ENCODE results near the gene AXIN1. TPM values are rescaled to one million over a fixed set of nuclear protein-coding genes. Genes with fewer than 3 reads are reported as not detected.

Gene AXIN1
- total RNA-seq, 1 donor from 2014 or later = 28.9 TPM

DNA sequence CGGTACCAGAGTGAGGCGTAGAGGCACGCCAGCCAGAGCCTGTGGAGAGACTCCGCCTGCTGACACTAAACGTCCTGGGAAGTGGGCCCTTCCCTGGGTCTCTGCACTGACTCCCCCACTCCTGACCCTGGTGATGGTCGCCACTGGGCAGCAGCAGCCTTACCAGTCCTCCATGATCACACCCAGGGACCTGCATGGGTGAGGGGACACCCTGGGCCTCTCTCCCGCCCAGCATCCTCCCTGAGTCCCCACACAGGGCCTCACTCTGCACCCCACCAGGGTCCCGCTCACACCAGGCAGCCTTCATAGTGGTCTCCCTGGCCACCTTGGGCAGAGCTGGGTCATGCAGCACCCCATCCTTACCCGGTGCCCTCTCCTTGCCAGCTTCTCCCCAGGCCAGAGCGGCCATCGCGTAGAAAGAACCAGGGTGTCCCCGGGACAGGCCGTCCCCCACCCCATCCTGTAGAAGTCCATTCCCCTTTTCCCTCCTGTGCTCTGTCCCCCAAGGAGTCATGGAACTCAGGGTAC, 87.5 kb downstream of the AXIN1 start:
- TF ChIP-seq, protein P1, sequence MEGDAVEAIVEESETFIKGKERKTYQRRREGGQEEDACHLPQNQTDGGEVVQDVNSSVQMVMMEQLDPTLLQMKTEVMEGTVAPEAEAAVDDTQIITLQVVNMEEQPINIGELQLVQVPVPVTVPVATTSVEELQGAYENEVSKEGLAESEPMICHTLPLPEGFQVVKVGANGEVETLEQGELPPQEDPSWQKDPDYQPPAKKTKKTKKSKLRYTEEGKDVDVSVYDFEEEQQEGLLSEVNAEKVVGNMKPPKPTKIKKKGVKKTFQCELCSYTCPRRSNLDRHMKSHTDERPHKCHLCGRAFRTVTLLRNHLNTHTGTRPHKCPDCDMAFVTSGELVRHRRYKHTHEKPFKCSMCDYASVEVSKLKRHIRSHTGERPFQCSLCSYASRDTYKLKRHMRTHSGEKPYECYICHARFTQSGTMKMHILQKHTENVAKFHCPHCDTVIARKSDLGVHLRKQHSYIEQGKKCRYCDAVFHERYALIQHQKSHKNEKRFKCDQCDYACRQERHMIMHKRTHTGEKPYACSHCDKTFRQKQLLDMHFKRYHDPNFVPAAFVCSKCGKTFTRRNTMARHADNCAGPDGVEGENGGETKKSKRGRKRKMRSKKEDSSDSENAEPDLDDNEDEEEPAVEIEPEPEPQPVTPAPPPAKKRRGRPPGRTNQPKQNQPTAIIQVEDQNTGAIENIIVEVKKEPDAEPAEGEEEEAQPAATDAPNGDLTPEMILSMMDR (IDR thresholded peaks at IDR 0.05) = no peak
- ATAC-seq (no peak), DNase-seq (no peak)
- no peak overlapping the region for H3K4me3 ChIP-seq
- peaks cover 40% of the 10 kb centered on the region for H3K36me3 ChIP-seq
- intact Hi-C loops (cut with DNase I) = no loop called here
- H3K27ac ChIP-seq = no peak overlapping the region
- H3K4me1 ChIP-seq = no peaks in the 10 kb centered on the region
- H3K9me3 ChIP-seq = no peaks in the 10 kb centered on the region
- H3K27me3 ChIP-seq = no peaks in the 10 kb centered on the region

DNA sequence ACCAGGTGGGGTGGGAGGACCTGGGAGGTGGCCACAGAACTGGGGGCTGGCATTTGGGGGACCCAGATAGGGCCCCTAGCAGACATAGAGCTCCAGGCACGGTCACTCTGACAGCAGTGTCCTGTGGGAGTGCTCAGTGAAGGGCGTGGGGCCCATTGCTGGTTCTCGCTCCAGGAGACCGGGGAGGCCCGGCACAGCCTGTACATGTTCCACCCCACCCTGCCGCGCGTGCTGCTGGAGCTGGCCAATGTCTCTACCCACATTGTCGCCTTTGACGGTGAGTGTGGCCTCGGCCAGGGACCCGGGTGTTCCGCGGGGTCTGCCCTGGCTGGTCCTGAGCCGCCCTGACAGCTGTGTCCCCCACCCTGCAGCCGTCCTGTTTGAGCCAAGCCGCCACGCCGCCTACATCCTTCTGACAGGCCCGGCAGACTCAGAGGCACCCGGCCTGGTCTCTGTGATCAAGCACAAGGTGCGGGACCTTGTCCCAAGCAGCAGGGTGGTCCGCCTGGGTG, 88.0 kb downstream of the AXIN1 start:
- intact Hi-C loops (cut with DNase I) = no loop called here
- DNase-seq (peak; percentile 61), ATAC-seq (no peak)
- Histone ChIP-seq H3K36me3 (peaks cover 45% of the 10 kb centered on the region), H3K4me1 (no peaks in the 10 kb centered on the region), H3K4me3 (no peak overlapping the region), H3K27ac (no peak overlapping the region), H3K9me3 (no peaks in the 10 kb centered on the region), H3K27me3 (no peaks in the 10 kb centered on the region)
- TF ChIP-seq, protein P1 (IDR thresholded peaks at IDR 0.05) = no peak

DNA sequence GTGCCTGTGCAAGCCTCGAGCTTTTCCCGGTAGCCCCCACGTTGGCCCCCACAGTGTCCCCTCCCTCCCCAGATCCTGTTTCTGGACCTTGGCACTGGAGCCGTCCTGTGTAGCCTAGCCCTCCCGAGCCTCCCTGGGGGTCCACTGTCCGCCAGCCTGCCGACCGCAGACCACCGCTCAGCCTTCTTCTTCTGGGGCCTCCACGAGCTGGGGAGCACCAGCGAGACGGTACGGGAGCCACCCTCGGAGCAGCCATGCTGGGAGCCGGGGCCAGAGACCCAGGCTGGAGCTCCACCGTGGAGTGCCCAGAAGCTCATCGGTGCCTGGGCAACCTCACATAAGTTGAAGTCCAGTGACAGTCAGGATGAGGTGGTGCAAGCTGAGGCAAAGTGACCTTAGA, 88.6 kb downstream of the AXIN1 start:
- Histone ChIP-seq H3K27me3 (no peaks in the 10 kb centered on the region), H3K27ac (no peak overlapping the region), H3K4me1 (no peaks in the 10 kb centered on the region), H3K36me3 (peaks cover 47% of the 10 kb centered on the region), H3K4me3 (no peak overlapping the region), H3K9me3 (no peaks in the 10 kb centered on the region)
- intact Hi-C loops (cut with DNase I) = no loop called here
- DNase-seq (no peak), ATAC-seq (no peak)
- TF ChIP-seq, protein P1 (IDR thresholded peaks at IDR 0.05) = no peak

DNA sequence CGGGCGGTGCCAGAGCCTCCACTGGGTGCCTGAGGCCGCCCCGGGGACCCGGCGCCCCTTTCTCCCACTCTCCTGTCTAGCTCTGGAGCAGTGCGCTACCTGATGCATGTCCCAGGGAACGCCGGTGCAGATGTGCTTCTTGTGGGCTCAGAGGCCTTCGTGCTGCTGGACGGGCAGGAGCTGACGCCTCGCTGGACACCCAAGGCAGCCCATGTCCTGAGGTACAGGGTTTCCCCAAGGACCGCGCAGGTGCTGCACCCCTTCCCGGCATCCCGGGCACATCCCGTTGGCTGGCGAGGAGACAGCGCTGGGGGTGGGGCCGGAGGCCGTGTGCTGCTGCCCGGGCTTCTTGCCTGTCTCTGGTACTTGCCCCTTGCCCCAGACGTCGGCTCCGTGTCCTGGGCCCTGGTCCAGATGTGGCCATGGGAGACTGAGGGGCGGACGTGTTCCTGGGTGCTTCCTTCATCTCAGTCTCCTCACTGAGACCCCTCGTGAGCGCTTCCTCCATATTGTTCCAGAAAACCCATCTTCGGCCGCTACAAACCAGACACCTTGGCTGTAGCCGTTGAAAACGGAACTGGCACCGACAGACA, 89.2 kb downstream of the AXIN1 start:
- DNase-seq (peak; percentile 64), ATAC-seq (no peak)
- Histone ChIP-seq H3K4me3 (no peak overlapping the region), H3K4me1 (no peaks in the 10 kb centered on the region), H3K27me3 (no peaks in the 10 kb centered on the region), H3K27ac (no peak overlapping the region), H3K36me3 (peaks cover 47% of the 10 kb centered on the region), H3K9me3 (no peaks in the 10 kb centered on the region)
- intact Hi-C loops (cut with DNase I) = no loop called here
- TF ChIP-seq, protein P1 (IDR thresholded peaks at IDR 0.05) = no peak

DNA sequence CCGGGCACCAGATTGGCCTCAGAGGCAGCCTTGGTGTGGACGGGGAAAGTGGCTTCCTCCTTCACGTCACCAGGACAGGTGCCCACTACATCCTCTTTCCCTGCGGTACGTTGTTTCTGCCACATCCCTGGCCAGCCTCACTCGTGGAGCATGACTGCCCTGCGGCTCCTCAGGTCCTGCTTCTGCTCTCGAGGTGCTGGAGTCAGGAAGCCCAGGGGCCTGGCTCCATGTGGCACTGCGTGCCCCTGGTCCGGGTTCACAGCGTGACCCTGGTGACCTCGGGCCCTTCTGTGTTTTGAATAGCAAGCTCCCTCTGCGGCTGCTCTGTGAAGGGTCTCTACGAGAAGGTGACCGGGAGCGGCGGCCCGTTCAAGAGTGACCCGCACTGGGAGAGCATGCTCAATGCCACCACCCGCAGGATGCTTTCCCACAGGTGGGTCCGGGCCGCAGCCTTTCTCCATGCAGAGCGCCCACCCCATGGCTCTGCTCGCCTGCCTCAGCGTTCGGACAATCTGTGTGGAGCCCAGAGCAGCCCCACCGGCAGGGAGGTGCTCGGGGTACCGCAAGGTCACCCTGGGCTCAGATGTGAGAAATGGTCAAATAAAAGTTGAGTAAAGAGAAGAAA, 90.3 kb downstream of the AXIN1 start:
- no peak overlapping the region for H3K27ac ChIP-seq
- H3K4me3 ChIP-seq = no peak overlapping the region
- H3K36me3 ChIP-seq = peaks cover 47% of the 10 kb centered on the region
- no peak for DNase-seq
- no peak for ATAC-seq
- H3K27me3 ChIP-seq = no peaks in the 10 kb centered on the region
- intact Hi-C loops (cut with DNase I) = no loop called here
- H3K9me3 ChIP-seq = no peaks in the 10 kb centered on the region
- H3K4me1 ChIP-seq = no peaks in the 10 kb centered on the region
- TF ChIP-seq, protein P1 (IDR thresholded peaks at IDR 0.05) = no peak

Measured in upper lobe of right lung (tissue), 1 donor.